HEK293 (cell line): Measurements from ENCODE around the gene OSCP1.
A peak's percentile ranks its signal among the peaks of the same experiment; 100 is the strongest.

Source experiments
- CTCF ChIA-PET: fragments of 350-600 bp; formaldehyde crosslinking; extraction: SDS; loops from one replicate; lab custom pipeline; 2021; ENCODE audit warnings: antibody characterized with exemption; lab: Yijun Ruan, JAX
- POLR2A ChIA-PET: fragments of 300-600 bp; formaldehyde crosslinking; extraction: SDS; loops from one replicate; lab custom pipeline; 2020; ENCODE audit warnings: antibody characterized with exemption, inconsistent platforms; lab: Yijun Ruan, JAX
- H3K27ac ChIP-seq: fragments of 200-500 bp; sonication (Bioruptor generic); 2 replicates; pipeline ENCODE4 v1.5.1; 2014; ENCODE audit warnings: low read depth, low read length, control low read depth, inconsistent platforms; ENCODE audit errors: extremely low read depth
- H3K36me3 ChIP-seq, 2 experiments: fragments of 200-500 bp in 1 of 2; sonication (Bioruptor generic) in 1 of 2; 1 replicate in 1 of 2; 2 replicates in 1 of 2; pipeline ENCODE4 v1.5.1; 2014 to 2017; ENCODE audit warnings: inconsistent platforms in 2 of 2, low read length in 2 of 2; ENCODE audit not compliant: control insufficient read depth in 2 of 2, insufficient read depth in 1 of 2
- H3K4me1 ChIP-seq: fragments of 200-500 bp; sonication (Bioruptor generic); 2 replicates; pipeline ENCODE4 v1.5.1; 2014; ENCODE audit warnings: mild to moderate bottlenecking, low read length, inconsistent platforms; ENCODE audit not compliant: control insufficient read depth, insufficient read depth
- H3K4me3 ChIP-seq: 2 replicates; pipeline ENCODE4 v1.5.1; 2011; ENCODE audit warnings: low read depth, mild to moderate bottlenecking, control low read depth, low read length, moderate library complexity
- H3K9me3 ChIP-seq: fragments of 200-500 bp; sonication (Bioruptor generic); 2 replicates; pipeline ENCODE4 v1.5.1; 2014; ENCODE audit warnings: low read depth, low read length, inconsistent platforms; ENCODE audit not compliant: control insufficient read depth, insufficient read depth
- GFI1B ChIP-seq: fragments of 450-650 bp; formaldehyde crosslinking; IDR thresholded peaks from 2 replicates; pipeline ENCODE4 v1.5.1; 2016; ENCODE audit warnings: missing biosample characterization, missing genetic modification characterization
- SP2 ChIP-seq: fragments of 450-650 bp; formaldehyde crosslinking; IDR thresholded peaks from 2 replicates; pipeline ENCODE4 v1.5.1; 2016; ENCODE audit warnings: missing biosample characterization, missing genetic modification characterization
- TRIM28 ChIP-seq: IDR thresholded peaks from 2 replicates; pipeline ENCODE4 v1.6.1; 2011; ENCODE audit warnings: low read length, control low read depth, borderline replicate concordance
- ZBTB21 ChIP-seq: fragments of 450-650 bp; formaldehyde crosslinking; IDR thresholded peaks from 2 replicates; pipeline ENCODE4 v1.5.1; 2017; ENCODE audit warnings: missing biosample characterization, missing genetic modification characterization
- ZEB2 ChIP-seq: fragments of 450-650 bp; formaldehyde crosslinking; IDR thresholded peaks from 2 replicates; pipeline ENCODE4 v1.5.1; 2016; ENCODE audit warnings: missing biosample characterization, missing genetic modification characterization
- ZFP37 ChIP-seq: fragments of 450-650 bp; formaldehyde crosslinking; IDR thresholded peaks from 2 replicates; pipeline ENCODE4 v1.5.1; 2016; ENCODE audit warnings: missing biosample characterization, missing genetic modification characterization
- ZNF132 ChIP-seq: fragments of 450-650 bp; formaldehyde crosslinking; IDR thresholded peaks from 2 replicates; pipeline ENCODE4 v1.5.1; 2017; ENCODE audit warnings: missing biosample characterization, missing genetic modification characterization, borderline replicate concordance
- ZNF140 ChIP-seq: fragments of 450-650 bp; formaldehyde crosslinking; IDR thresholded peaks from 2 replicates; pipeline ENCODE4 v1.5.1; 2016; ENCODE audit warnings: missing biosample characterization, missing genetic modification characterization
- ZNF169 ChIP-seq: fragments of 450-650 bp; formaldehyde crosslinking; IDR thresholded peaks from 2 replicates; pipeline ENCODE4 v1.5.1; 2016; ENCODE audit warnings: missing biosample characterization, missing genetic modification characterization
- ZNF2 ChIP-seq: fragments of 450-650 bp; formaldehyde crosslinking; IDR thresholded peaks from 2 replicates; pipeline ENCODE4 v1.5.1; 2016; ENCODE audit warnings: missing biosample characterization, missing genetic modification characterization
- ZNF202 ChIP-seq: fragments of 450-650 bp; formaldehyde crosslinking; IDR thresholded peaks from 2 replicates; pipeline ENCODE4 v1.5.1; 2016; ENCODE audit warnings: missing biosample characterization, missing genetic modification characterization, borderline replicate concordance
- ZNF629 ChIP-seq: fragments of 450-650 bp; formaldehyde crosslinking; IDR thresholded peaks from 2 replicates; pipeline ENCODE4 v1.5.1; 2017; ENCODE audit warnings: missing biosample characterization, missing genetic modification characterization
- ZNF664 ChIP-seq: fragments of 450-650 bp; formaldehyde crosslinking; IDR thresholded peaks from 2 replicates; pipeline ENCODE4 v1.5.1; 2016; ENCODE audit warnings: missing biosample characterization, missing genetic modification characterization
- TF ChIP-seq, protein P1 (sequence below): fragments of 450-650 bp; formaldehyde crosslinking; IDR thresholded peaks from 2 replicates; pipeline ENCODE4 v1.5.1; 2017; ENCODE audit warnings: missing biosample characterization, missing genetic modification characterization
- TF ChIP-seq, protein P2 (sequence below): fragments of 450-650 bp; formaldehyde crosslinking; IDR thresholded peaks from 2 replicates; pipeline ENCODE4 v1.5.1; 2016; ENCODE audit warnings: missing biosample characterization, missing genetic modification characterization
- TF ChIP-seq, protein P3 (sequence below): fragments of 450-650 bp; formaldehyde crosslinking; IDR thresholded peaks from 2 replicates; pipeline ENCODE4 v1.5.1; 2016; ENCODE audit warnings: missing biosample characterization, missing genetic modification characterization, low read depth
- TF ChIP-seq, protein P4 (sequence below): fragments of 450-650 bp; formaldehyde crosslinking; IDR thresholded peaks from 2 replicates; pipeline ENCODE4 v1.5.1; 2016; ENCODE audit warnings: missing biosample characterization, missing genetic modification characterization
- TF ChIP-seq, protein P5 (sequence below): fragments of 450-650 bp; formaldehyde crosslinking; IDR thresholded peaks from 2 replicates; pipeline ENCODE4 v1.5.1; 2016; ENCODE audit warnings: missing biosample characterization, missing genetic modification characterization
- TF ChIP-seq, protein P6 (sequence below): fragments of 450-650 bp; formaldehyde crosslinking; IDR thresholded peaks from 2 replicates; pipeline ENCODE4; 2016; ENCODE audit warnings: missing biosample characterization, missing genetic modification characterization
- TF ChIP-seq, protein P7 (sequence below): fragments of 450-650 bp; formaldehyde crosslinking; IDR thresholded peaks from 2 replicates; pipeline ENCODE4 v1.5.1; 2016; ENCODE audit warnings: missing biosample characterization, missing genetic modification characterization
- TF ChIP-seq, protein P8 (sequence below): fragments of 450-650 bp; formaldehyde crosslinking; IDR thresholded peaks from 2 replicates; pipeline ENCODE4 v1.5.1; 2017; ENCODE audit warnings: missing biosample characterization, mild to moderate bottlenecking, missing genetic modification characterization, moderate library complexity

Gene OSCP1

DNA sequence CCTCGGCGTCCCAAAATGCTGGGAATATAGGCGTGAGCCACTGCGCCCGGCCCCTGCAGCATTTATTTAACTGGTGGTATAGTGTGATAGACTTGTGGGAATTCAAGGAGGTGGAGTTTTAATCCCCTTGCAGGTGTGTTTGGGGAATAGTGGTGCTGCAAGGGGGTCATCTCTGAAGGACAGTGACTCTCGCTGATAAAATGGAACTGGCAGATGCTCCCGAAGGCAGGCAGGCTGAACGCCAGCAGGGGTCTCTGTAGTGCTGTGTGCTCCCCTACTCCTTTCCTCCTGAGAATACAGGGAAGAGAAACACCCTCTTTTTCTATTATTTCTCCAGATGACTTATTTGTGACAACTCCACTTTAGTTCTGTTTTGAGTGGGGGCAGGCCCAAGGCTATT is 4.0 kb downstream of the OSCP1 start (continued):
- TF ChIP-seq, protein P1, sequence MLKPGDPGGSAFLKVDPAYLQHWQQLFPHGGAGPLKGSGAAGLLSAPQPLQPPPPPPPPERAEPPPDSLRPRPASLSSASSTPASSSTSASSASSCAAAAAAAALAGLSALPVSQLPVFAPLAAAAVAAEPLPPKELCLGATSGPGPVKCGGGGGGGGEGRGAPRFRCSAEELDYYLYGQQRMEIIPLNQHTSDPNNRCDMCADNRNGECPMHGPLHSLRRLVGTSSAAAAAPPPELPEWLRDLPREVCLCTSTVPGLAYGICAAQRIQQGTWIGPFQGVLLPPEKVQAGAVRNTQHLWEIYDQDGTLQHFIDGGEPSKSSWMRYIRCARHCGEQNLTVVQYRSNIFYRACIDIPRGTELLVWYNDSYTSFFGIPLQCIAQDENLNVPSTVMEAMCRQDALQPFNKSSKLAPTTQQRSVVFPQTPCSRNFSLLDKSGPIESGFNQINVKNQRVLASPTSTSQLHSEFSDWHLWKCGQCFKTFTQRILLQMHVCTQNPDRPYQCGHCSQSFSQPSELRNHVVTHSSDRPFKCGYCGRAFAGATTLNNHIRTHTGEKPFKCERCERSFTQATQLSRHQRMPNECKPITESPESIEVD (tag by site-specific recombination): 0 out of 2 replicates have a peak, but pooled peaks have one; percentile 36

DNA sequence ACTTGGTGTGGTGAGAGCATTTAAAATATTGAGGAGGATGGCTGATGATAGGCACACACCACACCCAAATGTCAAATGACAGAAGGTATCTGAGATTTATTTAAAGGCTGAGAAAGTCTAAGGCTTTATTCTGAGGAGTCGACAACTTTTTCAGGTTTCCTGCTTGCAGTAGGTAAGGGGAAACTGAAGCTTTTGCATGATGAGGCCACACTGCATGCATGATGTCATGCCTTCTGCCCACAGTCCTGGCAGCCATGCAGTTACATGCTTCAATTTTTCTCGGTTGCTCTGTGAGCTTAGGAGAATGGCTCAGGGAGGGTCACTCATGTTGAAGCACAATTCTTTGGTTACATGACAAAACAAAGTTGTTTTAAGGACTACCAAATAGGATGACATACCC is 7.0 kb downstream of the OSCP1 start:
- Histone ChIP-seq H3K9me3 (no peaks in the 10 kb centered on the region), H3K36me3 (peaks cover 0 to 4% of the 10 kb centered on the region in 2 experiments; a peak in 1 of 3 replicates), H3K4me3 (no peak overlapping the region), H3K27ac (no peak overlapping the region), H3K4me1 (no peaks in the 10 kb centered on the region)
- TF ChIP-seq, protein P2, sequence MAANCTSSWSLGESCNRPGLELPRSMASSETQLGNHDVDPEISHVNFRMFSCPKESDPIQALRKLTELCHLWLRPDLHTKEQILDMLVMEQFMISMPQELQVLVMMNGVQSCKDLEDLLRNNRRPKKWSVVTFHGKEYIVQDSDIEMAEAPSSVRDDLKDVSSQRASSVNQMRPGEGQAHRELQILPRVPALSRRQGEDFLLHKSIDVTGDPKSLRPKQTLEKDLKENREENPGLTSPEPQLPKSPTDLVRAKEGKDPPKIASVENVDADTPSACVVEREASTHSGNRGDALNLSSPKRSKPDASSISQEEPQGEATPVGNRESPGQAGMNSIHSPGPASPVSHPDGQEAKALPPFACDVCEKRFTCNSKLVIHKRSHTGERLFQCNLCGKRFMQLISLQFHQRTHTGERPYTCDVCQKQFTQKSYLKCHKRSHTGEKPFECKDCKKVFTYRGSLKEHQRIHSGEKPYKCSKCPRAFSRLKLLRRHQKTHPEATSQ: no peak
- TF ChIP-seq, protein P3, sequence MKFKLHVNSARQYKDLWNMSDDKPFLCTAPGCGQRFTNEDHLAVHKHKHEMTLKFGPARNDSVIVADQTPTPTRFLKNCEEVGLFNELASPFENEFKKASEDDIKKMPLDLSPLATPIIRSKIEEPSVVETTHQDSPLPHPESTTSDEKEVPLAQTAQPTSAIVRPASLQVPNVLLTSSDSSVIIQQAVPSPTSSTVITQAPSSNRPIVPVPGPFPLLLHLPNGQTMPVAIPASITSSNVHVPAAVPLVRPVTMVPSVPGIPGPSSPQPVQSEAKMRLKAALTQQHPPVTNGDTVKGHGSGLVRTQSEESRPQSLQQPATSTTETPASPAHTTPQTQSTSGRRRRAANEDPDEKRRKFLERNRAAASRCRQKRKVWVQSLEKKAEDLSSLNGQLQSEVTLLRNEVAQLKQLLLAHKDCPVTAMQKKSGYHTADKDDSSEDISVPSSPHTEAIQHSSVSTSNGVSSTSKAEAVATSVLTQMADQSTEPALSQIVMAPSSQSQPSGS: peak; percentile 39; the same call in 1 of the 2 replicates
- TF ChIP-seq ZNF629 (tag by site-specific recombination): peak; percentile 57; the same call in 1 of the 2 replicates
- peak; percentile 64 for TF ChIP-seq ZBTB21
- ChIA-PET POLR2A (interaction anchor here (0.7 to 0.8 kb wide), 2 partner anchors 21 to 309 kb away, joined by 3 read pairs; partner anchors contain the start of gene MRPS15), CTCF (no interaction called here)

DNA sequence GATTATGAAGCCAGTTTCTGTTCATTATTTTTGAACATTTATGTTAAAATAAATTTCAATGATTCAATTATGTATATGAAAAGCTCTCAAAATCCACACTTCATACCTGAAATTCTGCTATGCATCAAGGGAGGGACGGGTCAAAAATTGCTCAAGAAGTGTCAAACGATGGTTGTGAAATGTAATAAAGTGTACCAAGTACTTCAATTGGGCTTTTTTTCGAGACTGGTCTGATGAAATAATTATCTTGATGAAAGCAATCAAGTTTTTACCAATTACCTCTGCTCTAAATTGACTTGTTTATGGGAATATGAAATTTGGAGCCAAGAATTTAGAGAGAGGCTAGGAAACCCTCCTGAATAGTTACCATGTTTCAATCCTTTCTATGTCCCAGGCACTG is 7.9 kb downstream of the OSCP1 start:
- POLR2A ChIA-PET: no interaction called here
- Histone ChIP-seq H3K4me1 (no peaks in the 10 kb centered on the region), H3K27ac (no peak overlapping the region), H3K9me3 (no peaks in the 10 kb centered on the region), H3K4me3 (no peak overlapping the region), H3K36me3 (peaks cover 0 to 8% of the 10 kb centered on the region in 2 experiments; a peak in 2 of 3 replicates)
- TF ChIP-seq ZNF169 (tag by site-specific recombination): no peak
- TF ChIP-seq, protein P4, sequence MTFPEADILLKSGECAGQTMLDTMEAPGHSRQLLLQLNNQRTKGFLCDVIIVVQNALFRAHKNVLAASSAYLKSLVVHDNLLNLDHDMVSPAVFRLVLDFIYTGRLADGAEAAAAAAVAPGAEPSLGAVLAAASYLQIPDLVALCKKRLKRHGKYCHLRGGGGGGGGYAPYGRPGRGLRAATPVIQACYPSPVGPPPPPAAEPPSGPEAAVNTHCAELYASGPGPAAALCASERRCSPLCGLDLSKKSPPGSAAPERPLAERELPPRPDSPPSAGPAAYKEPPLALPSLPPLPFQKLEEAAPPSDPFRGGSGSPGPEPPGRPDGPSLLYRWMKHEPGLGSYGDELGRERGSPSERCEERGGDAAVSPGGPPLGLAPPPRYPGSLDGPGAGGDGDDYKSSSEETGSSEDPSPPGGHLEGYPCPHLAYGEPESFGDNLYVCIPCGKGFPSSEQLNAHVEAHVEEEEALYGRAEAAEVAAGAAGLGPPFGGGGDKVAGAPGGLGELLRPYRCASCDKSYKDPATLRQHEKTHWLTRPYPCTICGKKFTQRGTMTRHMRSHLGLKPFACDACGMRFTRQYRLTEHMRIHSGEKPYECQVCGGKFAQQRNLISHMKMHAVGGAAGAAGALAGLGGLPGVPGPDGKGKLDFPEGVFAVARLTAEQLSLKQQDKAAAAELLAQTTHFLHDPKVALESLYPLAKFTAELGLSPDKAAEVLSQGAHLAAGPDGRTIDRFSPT (tag by site-specific recombination): no peak
- no peak for TF ChIP-seq ZFP37
- TF ChIP-seq ZNF664 (tag by site-specific recombination): no peak
- TF ChIP-seq, protein P5, sequence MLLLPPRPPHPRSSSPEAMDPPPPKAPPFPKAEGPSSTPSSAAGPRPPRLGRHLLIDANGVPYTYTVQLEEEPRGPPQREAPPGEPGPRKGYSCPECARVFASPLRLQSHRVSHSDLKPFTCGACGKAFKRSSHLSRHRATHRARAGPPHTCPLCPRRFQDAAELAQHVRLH: no peak
- TF ChIP-seq, protein P6, sequence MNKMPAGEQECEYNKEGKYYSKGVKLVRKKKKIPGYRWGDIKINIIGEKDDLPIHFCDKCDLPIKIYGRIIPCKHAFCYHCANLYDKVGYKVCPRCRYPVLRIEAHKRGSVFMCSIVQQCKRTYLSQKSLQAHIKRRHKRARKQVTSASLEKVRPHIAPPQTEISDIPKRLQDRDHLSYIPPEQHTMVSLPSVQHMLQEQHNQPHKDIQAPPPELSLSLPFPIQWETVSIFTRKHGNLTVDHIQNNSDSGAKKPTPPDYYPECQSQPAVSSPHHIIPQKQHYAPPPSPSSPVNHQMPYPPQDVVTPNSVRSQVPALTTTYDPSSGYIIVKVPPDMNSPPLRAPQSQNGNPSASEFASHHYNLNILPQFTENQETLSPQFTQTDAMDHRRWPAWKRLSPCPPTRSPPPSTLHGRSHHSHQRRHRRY (tag by site-specific recombination): no peak
- no peak for TF ChIP-seq ZNF2
- TF ChIP-seq, protein P7, sequence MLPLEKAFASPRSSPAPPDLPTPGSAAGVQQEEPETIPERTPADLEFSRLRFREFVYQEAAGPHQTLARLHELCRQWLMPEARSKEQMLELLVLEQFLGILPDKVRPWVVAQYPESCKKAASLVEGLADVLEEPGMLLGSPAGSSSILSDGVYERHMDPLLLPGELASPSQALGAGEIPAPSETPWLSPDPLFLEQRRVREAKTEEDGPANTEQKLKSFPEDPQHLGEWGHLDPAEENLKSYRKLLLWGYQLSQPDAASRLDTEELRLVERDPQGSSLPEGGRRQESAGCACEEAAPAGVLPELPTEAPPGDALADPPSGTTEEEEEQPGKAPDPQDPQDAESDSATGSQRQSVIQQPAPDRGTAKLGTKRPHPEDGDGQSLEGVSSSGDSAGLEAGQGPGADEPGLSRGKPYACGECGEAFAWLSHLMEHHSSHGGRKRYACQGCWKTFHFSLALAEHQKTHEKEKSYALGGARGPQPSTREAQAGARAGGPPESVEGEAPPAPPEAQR (tag by site-specific recombination): no peak
- TF ChIP-seq ZNF132: no peak
- TF ChIP-seq GFI1B (tag by site-specific recombination): no peak
- TF ChIP-seq ZNF202 (tag by site-specific recombination): no peak
- no peak for TF ChIP-seq ZNF140 (tag by site-specific recombination)
- no peak for TF ChIP-seq ZEB2 (tag by site-specific recombination)
- no peak for TF ChIP-seq TRIM28
- TF ChIP-seq, protein P8, sequence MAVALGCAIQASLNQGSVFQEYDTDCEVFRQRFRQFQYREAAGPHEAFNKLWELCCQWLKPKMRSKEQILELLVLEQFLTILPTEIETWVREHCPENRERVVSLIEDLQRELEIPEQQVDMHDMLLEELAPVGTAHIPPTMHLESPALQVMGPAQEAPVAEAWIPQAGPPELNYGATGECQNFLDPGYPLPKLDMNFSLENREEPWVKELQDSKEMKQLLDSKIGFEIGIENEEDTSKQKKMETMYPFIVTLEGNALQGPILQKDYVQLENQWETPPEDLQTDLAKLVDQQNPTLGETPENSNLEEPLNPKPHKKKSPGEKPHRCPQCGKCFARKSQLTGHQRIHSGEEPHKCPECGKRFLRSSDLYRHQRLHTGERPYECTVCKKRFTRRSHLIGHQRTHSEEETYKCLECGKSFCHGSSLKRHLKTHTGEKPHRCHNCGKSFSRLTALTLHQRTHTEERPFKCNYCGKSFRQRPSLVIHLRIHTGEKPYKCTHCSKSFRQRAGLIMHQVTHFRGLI (tag by site-specific recombination): no peak
- TF ChIP-seq SP2 (tag by site-specific recombination): no peak
- CTCF ChIA-PET: interaction anchor here (1.0 kb wide), 1 partner anchor 29 kb away, joined by 3 read pairs; no protein-coding TSS in a partner anchor
